Measurements from ENCODE around the gene PRKCZ. TPM values are rescaled to one million over a fixed set of nuclear protein-coding genes. Genes with fewer than 3 reads are reported as not detected.

PRKCZ gene
- total RNA-seq, 1 donor, result 1.6 TPM

- no peak overlapping the region for H3K4me3 ChIP-seq (ENCODE audit: low read depth, low read length)
- no peak for DNase-seq (ENCODE audit: low read depth)
- TF ChIP-seq CTCF (IDR thresholded peaks at IDR 0.05; ENCODE audit: insufficient read depth, low read length), result no peak
These were observed 98.5 kb downstream of the PRKCZ start for GRCh38 chr1:2148691-2149090.

GRCh38 chr1:2150801-2151200 lies 100.6 kb downstream of the PRKCZ start:
- no peak for DNase-seq (ENCODE audit: low read depth)
- H3K4me3 ChIP-seq (ENCODE audit: low read depth, low read length), result no peak overlapping the region
- no peak for TF ChIP-seq CTCF (IDR thresholded peaks at IDR 0.05; ENCODE audit: insufficient read depth, low read length)

- no peak for TF ChIP-seq CTCF (IDR thresholded peaks at IDR 0.05; ENCODE audit: insufficient read depth, low read length)
- no peak overlapping the region for H3K4me3 ChIP-seq (ENCODE audit: low read depth, low read length)
- no peak for DNase-seq (ENCODE audit: low read depth)
These were observed 101.0 kb downstream of the PRKCZ start for GRCh38 chr1:2151252-2151651.

DNA sequence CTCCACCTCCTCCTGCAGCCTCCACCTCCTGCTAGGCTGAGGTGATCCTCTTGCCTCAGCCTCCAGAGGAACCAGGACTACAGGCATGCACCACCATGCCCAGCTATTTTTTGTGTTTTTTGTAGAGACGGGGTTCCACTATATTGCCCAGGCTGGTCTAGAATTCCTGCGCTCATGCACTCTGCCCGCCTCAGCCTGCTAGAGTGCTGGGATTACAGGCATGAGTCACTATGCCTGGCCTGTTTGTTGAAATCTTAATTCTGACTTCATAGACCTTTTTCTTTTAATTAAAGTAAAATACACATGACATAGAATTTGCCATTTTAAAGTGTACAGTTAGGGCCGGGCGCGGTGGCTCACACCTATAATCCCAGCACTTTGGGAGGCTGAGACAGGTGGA lies 101.7 kb downstream of the PRKCZ start:
- TF ChIP-seq CTCF (IDR thresholded peaks at IDR 0.05; ENCODE audit: insufficient read depth, low read length), result no peak
- no peak for DNase-seq (ENCODE audit: low read depth)
- no peak overlapping the region for H3K4me3 ChIP-seq (ENCODE audit: low read depth, low read length)

DNA sequence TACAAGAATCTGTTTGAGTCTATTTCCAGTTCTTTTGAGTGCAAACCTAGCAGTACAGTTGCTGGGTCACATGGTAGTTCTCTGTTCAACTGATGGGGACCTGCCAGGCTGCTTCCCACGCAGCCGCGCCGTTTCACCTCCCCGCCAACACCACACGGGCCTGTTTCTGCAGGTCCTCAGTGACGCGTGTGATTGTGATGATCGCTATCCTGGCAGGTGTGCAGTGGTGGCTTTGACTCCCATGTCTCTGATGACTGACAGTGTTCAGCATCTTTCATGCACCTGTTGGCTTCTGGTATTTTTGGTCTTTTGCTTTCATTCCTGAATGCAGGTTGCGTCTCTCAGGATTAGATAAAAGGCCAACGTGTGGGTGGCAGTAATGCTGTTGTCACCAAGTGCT lies 102.7 kb downstream of the PRKCZ start:
- no peak for DNase-seq (ENCODE audit: low read depth)
- TF ChIP-seq CTCF (IDR thresholded peaks at IDR 0.05; ENCODE audit: insufficient read depth, low read length), result no peak
- H3K4me3 ChIP-seq (ENCODE audit: low read depth, low read length), result no peak overlapping the region

GRCh38 chr1:2154022-2154421 lies 103.8 kb downstream of the PRKCZ start:
- TF ChIP-seq CTCF (IDR thresholded peaks at IDR 0.05; ENCODE audit: insufficient read depth, low read length), result no peak
- H3K4me3 ChIP-seq (ENCODE audit: low read depth, low read length), result no peak overlapping the region
- DNase-seq (ENCODE audit: low read depth), result no peak

DNA sequence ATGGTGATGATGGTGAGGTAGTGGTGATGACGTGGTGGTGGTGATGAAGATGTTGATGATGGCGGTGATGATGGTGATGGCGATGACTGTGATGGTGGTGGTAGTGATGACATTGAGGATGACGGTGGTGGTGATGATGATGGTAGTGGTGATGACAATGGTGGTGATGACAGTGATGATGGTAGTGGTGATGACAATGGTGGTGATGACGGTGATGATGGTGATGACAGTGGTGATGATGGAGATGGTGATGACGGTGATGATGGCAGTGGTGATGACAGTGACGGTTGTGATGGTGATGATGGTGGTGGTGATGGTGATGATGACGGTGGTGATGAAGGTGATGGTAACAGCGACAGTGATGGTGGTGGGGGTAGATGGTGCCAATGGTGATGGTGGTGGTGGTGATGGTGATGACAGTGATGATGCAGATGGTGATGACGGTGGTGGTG lies 105.0 kb downstream of the PRKCZ start:
- DNase-seq (ENCODE audit: low read depth), result no peak
- H3K4me3 ChIP-seq (ENCODE audit: low read depth, low read length), result no peak overlapping the region

More for the DNA sequence above, 105.0 kb downstream of the PRKCZ start:
- no peak for TF ChIP-seq CTCF (IDR thresholded peaks at IDR 0.05; ENCODE audit: insufficient read depth, low read length)
